GM19240 (cell line): ENCODE results near the gene EBF3.

Experiments
- DNase-seq: peaks from one replicate; pipeline ENCODE4 v3.0.0; 2011; ENCODE audit warnings: low spot score; ENCODE audit not compliant: insufficient read length

EBF3 gene

DNA sequence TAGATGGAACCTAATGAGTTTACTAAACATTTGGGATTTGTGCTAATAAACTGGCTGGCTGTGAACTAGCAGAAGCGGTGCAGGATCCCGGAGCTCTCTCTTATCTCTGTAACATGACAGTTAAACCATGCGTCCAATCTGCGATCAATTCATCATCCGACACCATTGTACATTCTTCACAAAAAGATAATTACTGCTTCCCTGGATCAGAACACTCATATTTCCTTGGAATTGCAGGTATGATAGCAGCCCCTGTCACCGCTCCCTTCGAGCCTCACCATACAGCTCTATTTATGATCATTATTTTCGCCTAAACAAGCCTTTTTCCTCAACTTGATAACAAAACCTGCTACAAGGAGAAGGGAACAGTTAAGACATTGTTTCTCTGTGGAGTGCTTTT is 18.5 kb downstream of the EBF3 start:
- DNase-seq = no peak

DNA sequence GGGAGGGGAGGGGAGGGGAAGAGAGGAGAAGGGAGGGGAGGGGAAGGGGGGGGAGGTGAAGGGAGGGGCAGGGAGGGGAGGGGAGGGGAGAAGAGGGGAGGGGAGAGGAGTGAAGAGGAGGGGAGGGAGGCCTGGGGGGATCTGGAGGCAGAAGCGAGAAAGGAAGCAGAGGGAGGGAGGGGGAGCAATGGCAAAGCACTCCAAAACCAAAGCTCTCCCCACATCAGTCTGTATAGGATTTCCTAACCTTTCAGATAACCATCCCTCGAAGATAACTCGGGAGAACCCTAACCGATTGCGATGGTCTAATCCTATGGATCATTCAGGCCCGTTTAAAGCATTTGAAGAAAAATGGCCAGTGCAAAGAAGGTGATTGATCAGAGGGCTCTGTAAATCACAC is 19.0 kb downstream of the EBF3 start:
- DNase-seq = no peak

DNA sequence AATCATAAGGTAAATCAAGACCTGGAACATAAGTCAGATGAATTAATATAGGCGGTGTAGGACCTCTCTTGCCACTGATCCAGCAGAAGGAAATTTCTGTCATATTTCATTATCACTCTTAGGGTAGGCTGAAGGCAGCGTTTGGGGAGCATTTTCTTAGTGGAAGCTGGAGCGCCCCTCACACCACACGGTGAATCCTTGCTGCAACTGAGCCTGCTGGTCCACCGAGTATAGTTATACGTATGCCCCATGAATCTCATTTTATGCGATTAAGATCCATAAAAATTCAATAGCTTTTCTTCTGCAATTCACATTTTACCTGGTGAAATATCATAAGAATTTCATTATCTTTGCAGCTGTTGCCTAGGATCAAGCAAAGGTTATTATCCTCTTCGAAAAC is 19.6 kb downstream of the EBF3 start:
- no peak for DNase-seq

DNA sequence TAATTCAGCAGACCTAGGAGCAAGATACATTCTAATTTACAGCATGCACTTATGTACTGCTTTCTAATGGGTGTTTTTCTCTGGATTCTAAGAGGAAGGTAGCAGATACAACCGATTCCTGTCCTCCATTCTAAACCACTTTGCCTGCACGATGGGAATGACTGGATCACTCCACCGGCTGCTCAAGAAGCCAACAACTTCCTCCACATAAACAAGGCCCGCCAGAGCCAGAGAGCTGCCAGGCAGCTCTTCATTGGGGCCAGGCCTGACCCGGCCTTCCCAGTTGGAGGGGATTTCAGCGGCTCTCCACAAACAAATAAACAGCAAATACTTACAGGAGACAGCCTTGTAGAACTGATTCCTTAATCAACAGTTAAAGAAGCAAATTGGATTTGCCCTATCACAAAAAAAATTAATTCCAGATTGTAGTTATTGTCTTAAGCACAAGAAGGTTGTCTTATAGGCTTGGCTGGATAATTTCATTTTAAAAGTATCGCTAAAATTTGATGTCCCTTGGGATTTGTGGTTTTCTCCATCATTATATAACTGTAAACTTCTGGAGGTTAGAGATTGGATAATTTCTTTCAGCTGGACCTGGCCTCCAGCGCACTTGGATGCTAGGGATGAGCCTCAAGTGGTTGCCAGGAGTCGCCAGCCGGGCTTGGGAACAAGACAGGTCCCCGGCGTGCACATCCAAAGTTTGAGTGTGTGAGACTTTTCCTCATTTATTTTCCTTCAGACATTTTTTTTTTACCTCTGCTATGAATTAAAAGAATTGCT is 20.9 kb downstream of the EBF3 start:
- DNase-seq = no peak

DNA sequence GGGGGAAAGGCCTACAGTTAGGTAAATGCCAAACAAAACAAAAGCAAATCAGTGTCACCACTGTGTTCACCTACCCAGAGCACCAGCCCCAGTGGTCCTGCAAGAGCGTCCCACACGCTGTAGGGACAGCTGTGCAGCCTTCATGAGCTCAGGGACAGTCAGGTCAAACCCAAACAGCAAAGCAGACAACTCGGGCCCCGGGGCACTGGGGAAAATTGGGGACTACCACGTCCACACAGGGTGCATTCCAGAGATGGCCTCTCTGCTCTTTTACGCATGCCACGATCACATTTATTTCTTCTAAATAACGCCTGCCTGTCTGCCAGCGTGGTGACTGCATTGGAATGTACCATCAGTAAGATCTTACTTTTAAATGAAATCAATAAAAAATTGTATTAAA is 21.7 kb downstream of the EBF3 start:
- no peak for DNase-seq

DNA sequence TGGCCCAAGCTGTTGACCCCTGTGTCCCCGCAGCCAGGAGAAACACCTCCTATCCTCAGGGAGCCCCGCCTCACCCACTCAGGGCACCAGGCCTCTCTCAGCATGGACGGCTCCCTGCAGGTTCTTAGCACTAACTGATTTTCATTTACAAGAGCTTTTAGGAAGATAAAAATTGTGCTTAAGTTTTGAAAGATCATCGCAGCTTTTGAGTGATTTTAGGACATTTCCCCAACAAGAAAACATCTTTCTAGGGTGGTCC is 22.1 kb downstream of the EBF3 start:
- DNase-seq = no peak

DNA sequence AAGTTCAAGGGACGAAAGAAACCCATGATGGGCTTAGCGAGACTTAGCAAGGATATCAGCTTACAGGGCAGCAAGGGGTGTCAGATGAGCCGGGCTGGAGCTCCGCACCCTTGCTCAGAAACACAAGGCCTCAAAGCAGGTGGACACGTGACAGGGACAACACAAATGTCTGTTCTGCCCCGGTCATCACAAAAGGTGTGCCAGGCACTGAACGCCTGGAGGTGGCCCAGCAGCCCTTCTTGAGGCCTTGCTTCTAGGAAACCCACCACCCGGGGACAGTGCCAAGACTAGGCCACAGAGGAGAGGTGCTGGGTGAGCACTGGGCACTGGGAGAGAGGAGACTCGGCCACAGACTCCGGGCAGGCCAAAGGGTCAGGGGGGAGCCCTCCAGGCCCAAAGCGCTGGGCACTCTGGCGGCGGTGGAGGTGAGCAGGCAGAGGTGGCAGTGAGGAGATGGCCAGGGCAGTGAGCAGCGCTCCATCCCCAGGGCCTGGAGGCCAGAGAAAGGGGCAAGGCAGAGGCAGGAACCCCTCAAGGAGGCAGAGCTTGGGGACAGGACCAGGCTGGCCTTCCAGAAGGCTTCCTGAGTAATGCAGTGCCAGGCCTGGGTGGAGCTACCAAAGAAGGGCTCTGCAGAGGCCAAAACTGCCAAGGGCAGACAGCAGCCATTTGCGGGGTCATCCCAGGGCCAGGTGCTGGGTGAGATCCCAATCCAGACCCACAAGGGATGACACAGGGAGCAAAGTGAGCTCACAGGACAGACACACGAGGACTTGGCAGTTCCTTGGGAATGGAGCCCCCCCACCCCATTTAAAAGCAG is 22.7 kb downstream of the EBF3 start:
- DNase-seq = no peak

DNA sequence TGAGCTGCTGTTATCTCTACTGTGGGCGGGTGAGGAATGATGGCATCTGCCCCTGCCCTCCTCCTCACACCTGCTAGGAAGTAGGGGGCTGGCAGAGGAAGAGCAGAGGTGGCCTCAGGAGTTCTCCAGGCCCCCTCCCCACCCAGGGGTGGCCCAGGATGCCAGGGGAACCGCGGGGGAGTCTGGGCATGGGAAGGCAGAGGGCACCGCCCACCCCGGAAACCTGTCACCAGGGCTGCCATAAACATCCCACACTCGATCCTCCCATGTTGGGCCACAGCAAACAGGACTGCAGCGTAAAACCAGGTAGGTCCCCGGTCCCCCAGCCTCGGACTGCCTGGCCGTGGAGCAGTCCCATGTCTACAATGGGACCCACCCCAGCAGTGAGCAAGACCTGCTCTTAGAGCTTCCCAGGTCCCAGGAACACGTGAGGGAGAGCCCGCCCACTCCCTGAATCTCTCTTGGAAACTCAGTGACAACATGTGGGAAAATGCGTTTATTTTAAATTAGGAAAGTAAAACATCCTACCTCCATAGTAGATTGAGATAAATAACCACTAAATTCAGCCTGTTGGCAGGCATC is 23.4 kb downstream of the EBF3 start:
- no peak for DNase-seq

DNA sequence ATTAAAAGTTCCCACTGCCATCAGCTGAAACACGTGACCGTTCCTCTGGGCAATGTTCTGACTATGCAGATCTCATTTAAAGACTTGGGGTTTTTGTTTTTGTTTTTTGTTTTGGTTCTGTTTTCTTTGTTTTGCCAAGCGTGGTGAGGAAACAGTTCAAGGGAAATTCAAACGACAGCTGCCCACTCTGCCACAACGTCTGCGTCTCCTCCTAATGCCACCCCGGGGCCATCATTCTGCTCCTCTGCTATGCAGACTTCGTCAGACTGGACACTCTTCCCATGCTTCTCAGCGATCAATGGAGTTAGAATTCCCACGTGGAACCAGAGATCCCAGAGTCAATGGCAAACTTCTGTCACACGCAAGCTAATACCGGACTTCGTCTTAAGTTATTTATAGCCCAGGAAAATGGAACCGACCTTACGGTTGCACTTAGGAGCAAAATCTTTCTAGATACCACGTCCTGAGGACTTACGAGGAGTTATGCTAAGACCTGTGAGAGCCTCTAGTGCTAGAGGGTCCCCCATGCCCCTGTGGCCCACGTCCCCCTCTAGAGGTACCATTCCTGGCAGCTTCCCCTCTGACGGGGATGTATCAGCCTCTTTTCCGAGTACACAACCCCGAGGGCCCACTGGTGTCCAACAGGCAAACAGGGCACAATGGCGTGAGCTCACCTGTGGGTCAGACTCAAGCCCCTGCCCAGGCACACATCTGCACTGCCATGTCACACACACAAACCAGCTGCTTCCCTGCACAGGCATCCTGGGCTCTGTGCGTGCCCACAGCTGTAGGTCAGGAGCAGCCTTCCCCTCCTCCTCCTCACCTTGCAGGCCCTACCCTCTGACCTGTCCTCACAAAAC is 24.4 kb downstream of the EBF3 start:
- DNase-seq = no peak

DNA sequence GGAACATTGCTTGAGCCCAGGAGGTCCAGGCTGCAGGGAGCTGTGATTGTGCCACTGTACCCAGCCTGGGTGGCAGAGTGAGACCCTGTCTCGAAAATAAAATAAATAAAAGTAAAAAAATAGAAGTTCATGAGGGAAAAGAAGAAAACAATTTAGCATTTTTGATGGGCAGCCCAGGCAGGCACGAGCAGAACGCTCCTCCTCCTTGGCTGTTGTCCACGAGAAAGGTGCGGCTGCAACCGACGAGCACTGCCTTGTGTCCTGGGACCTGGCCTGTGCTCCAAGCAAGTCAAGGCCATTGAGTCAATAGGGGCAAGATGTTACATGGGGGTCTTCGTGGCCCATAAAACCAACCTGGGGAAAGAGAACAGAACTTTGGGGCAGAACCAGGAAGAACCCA is 25.6 kb downstream of the EBF3 start:
- DNase-seq = no peak

DNA sequence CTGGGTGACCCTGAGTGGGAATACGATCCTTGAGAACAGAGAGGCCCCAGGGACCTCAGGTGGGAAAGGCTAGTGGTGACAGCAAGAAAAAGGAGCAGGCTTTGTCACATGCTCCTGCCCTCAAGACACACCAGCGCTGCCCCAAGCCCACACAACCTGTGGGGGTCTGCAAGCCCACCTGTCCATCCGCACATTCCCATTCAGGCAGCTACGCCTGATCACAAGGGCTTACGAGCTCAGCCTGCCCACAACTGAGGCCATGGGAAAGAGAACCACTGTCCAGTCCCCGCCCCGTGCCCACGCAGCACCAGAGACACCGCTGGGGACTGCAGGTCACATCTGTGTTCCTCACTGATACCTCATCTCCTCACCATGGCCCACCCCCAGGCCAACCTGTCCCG is 26.7 kb downstream of the EBF3 start:
- no peak for DNase-seq

DNA sequence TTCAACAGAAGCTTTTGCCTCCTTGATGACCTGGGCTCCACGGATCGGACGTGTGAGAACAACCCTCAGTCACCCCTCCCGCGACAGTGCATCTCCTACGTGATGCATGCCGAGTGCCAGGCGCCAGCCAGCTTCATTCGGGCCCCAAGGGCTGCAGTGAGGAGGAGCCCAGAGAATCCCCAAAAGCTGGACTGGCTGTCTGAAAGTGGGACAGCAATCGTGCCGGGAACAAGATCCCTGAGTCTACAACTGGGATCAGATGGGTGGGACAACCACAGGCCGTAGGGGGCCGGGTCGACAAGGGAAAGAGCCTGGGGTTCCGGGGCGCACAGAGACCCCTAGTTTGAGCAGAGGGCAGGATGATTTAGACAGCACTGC is 27.2 kb downstream of the EBF3 start:
- DNase-seq = no peak

DNA sequence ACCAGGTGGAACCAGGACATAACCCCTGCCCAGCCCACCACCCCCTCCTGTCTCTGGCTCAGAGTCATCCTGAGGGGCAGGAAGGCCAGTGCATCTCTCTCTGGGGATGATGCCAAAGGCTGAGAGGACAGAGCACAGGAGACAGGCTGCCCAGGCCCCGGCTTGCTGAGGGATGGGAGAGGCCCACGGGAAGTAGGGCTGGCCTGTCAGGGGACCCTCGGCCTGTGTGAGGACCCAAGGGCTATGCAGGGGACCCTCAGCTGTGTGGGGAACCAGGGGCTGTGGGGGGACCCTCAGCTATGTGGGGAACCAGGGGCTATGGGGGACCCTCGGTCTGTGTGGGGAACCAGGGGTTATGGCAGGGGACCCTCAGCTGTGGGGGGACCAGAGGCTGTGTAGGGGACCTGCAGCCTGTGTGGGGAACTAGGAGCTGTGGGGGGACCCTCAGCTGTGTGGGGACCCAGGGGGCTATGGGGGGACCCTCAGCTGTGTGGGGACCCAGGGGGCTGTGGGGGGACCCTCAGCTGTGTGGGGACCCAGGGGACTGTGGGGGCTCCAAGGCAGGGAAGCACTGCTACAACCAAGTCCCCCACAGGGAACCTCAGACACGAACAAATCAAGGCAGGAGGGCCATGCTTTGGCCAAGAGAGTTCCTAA is 27.7 kb downstream of the EBF3 start:
- DNase-seq = no peak

DNA sequence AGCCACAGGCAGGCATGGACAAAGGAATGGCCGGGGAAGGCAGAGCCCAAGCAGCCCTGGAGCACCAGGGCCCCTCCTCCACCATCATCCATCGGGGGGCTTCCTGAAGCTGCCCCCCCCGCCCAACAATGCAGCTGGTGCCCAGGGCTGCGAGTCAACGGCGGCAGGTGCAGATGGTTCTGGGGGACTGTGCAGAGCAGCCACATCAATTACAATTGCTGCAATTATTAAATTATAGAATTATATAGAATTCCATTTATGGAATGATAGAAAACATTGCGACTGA is 28.3 kb downstream of the EBF3 start:
- DNase-seq = no peak

DNA sequence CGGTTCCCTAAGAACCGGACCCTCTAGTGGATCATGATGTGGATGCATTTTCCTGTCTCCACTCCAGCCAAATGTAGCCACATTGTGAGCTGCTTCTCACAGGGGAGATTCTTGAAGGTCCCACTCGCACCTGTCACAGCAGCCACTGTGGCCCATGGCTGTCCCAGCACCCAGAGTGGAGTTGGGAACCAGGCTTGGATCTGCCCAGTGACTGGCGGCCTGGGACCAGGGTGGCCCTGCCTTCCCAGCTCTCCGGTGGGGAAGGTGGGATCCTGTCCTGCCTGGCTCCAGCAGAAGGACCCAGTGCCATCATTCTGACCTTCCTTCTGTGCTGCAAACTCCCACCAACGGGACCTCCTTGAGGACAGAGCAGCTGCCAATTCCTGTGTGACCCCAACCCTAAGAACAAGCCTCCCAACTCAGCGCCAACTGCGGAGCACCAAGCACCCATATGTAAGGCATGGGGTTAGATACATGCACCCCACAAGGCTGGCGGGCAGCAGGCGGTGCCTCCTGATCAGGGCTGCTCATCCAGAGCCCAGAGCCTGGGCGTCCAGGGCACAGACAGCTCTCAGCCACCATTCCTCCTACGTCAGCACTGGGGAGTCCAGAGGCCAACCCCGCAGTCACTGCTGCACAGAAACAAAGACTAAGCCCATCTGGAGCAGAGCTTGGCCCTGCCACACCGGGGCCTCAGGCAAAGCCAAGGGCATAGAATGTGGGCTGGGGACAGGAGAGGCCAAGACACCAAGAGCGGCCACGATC is 28.8 kb downstream of the EBF3 start:
- no peak for DNase-seq

DNA sequence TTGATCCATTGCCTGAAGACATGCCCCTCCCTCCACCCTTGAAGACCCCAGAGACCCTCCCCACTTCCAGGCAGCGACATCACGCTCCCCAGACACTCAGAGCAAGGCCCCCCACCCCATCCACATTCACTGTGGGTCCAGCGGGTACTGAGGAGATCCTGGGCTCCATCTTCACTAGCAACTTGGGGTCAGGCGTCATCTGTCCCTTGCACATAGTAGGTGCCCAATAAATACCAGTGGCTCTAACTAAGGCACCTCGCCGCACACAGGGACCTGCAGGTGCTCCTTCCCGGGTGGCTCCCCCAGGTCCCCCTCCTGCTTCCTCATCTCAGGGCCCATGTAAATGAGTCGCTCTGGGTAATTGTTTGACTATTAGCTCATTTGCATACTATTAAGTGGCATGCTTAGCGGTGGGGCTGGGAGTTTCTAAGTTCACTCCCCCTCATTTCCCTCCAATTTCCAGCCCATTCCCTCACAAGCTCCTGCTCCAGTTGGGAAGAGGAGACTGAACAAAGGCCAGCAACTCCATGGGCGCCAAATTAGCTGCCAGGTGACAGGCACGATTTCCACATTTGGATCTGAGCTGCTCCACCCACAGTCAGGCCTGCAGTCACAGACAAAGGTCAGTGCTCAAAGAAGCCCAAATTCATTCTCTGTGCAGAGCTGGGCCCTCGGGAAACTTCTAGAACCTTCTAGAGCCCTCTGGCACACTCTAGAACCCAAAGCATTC is 29.7 kb downstream of the EBF3 start:
- DNase-seq = no peak

DNA sequence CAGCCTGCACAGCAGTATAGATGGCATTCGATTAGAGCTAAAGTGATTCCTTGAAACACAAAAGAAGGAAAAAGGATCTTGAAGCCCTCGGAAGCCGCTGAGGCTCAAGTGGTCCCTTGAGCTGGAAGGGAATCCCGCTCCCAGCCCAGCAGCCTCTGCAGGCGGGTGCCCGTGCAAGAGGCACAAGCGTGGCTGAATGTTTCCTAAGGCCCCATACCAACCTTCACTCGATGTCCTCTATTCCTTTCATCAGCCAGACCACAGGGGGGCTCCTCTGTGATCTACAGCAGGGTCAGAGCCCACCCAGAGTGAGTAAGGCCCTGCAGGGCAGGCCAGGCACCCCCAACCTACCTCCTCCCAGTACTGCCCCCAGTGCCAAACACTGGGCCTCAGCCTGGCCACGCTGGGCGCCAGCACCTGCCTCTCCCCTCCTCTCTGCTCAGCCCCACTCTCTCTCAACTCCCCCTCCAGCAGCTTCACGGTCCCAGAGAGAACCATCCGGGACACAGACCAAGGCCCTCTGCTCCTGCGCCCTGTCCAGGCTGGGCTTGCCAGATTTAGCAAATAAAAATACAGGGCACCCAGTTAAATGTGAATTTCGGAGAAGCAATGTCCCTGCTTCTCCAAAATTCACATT is 30.5 kb downstream of the EBF3 start:
- no peak for DNase-seq

DNA sequence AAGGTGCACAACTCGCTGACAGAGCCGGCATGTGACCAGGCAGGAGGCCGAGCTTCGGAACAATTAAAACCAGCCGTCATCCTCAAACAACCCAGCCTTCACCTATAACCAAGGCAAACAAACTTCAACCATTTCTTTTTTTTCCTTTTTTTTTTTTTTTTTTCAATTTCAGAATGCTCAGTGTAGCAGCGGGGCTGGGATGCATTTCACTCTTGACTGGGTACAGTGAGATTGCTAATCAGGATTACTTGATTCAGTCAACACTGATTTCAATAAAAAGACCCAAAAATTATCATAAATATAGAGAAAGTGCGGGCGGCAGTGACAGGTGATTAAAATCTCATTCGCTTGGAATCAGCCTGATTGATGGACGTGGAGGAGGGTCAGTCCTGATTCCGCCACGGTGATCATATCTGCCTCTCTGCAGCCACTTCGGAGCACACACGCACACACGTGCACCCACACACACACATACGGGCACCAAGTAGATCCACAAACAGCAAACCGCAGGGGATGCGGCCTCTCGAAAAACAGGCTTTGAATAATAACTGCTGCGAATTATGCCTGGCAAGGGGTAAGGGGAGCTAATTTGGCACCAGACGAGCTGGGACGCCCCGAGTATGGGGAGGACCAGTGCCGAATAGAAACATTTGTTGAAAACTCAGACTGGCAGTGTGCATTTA is 31.2 kb downstream of the EBF3 start:
- no peak for DNase-seq

DNA sequence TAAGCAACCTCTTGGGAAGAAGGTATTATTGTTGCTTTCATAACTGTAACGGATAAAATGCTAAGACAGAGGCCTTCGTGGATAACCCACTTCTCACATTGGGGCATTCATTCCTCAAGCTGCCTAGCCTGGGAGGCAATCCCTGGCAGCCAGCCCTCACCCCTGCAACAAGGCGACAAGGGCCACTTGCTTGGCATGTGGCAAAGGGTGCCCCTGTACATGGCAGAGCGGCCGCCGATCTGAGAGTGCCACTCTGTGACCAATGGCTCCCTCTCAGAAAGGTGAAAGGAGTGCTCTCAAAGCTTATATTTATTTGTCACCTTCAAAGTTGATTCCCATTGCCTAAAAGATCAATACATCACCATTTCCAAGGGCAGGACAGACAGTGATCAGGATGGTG is 31.9 kb downstream of the EBF3 start:
- no peak for DNase-seq
